Hepatic stellate cell (primary cell): Measurements from ENCODE around the gene TSPAN14.
"Not testable (repeated sequence)": the region's sequence is repeated elsewhere in the genome, so short reads cannot be mapped to it uniquely, and the experiment has no call there.

Source experiments
- DNase-seq: peaks from one replicate; pipeline ENCODE4 v3.0.0; 2011; ENCODE audit warnings: low spot score

TSPAN14 gene

GRCh38 chr10:80453842-80454512, at the start of gene TSPAN14:
TSS of gene TSPAN14 (plus strand) at chr10:80454310. CDS start at chr10:80489234, 34,924 bp downstream.
- peak; percentile 90 for DNase-seq

- no peak for DNase-seq
Observed at GRCh38 chr10:80405035-80405434, 49.1 kb upstream of the TSPAN14 start.

DNA sequence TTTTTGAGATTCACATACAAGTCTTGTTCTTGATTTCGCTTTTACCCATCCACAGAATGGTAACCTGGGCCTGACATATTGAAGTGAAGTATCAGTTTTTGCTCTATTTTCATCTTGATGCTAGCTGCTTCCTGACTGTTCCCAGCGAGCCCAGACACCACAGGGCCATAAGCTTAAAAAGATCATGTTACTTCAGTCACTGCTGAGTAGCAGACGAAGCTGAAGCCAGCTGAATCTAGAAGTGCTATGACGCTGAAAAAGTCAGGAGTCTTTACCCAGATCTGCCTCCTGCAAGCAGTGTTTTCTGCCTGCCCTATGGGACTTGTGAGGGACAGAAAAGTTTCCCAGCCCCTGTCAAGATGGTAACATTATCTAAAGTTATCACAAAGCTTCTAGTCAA, 48.5 kb upstream of the TSPAN14 start:
- DNase-seq: no peak

DNA sequence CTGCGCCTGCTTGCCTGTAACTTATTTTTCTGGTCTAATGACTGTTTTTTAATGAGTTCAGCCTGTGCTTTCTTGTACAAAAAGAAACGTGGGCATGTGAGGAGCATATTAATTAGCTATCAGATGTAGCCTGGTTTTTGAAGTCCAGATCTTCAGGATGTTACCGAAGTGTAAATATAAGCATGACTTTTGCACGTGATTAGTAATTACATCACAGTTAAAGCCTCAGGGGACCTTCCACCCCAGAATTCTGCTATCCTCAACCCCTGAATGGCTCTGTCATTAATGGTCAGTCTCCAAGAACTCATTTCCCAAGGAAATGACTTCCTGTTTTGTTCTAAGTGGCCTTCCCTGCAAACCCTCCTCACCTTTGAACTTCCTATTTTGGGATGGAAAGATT, 47.9 kb upstream of the TSPAN14 start:
- DNase-seq: no peak

- no peak for DNase-seq
Observed at GRCh38 chr10:80407812-80408241, 46.3 kb upstream of the TSPAN14 start.

- DNase-seq: no peak
Observed at GRCh38 chr10:80408242-80409101, 45.6 kb upstream of the TSPAN14 start, which contains the start of gene PRXL2A. TSS of gene PRXL2A (plus strand) at chr10:80408551. CDS start at chr10:80420468, 11,917 bp downstream.

DNA sequence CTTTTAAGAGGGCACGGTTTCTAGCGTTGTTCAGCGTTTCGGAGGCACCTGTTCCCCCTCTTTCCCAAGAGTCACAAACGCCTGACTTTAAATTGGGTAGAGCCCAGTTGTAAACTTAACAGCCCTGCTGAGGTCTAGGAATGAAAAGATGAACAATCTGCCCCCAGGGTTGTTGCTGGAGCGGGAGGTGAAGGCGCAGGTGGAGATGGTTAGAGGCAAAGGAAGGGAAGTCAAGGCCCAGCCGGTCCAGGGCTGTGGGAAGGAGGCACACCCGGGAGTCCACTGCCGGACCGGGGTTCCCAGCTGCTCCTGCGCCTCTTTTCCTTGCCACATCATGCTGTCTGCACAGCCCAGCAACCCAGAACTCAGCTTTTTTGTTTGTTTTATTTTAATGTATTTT, 45.0 kb upstream of the TSPAN14 start:
- DNase-seq: no peak

DNA sequence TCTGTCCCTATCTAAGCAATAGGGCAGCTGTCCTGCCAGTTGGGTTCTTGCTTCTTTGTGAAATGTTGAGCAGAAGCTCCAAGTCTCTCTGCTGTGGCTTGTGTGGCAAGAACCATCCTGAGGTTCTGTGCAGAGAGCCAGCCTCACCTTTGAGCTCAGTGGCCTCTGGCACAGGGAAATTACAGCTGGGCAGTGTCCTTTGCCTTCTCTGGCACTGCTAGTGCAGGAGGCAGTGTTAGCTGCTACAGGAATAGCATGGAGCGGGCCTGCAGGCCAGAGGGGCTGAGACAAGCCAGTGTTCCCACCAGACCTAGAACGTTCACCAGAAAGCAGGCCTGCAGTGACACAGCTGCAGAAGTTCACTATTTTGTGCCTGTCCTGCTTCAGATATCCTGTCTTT, 44.0 kb upstream of the TSPAN14 start:
- no peak for DNase-seq

DNA sequence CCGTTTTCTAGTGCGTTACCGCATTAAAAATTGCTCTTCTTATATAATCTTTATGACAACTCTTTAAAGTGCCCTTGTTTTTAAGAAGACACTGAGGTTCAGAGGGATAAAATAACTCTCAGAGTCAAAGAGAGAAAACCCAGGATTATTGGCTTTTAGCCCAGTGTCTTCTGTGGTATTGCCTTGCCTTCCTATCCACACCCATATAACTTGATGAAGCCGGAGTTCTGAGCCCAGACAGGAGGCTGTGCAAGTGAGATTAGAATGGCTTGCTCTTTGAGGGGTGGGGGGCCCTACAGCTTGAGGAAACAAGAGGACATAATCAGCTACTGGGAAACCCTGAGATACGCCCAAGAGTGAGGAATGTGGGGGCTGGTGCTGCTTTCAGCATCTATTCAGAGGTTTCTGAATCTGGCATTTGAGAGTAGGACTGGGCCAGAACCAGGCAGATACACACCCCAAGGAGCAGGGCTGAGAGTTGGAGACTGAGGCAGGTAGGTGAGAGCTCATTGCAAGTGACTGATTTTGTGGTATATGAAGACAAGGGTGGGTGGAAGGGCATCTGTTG, 43.4 kb upstream of the TSPAN14 start:
- DNase-seq: no peak

DNA sequence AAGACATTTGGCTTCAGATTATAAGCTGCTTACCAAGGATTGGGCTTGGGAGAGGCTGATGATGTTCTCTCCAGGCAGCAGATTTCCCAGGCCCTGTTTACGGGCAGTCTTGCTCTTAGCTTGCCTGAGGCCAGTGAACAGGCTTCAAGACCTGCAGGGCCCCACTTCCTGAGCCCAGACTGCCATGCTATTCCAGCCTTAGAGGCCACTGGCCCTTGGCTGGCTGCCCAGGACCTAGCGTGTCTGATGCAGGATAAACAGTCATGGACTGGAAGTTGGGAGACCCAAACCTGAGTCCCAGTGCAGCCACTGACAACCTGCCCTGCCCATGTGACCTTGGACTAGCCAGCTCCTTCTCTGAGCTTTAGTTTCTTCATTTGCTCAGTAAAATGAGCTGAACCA, 42.8 kb upstream of the TSPAN14 start:
- no peak for DNase-seq

DNA sequence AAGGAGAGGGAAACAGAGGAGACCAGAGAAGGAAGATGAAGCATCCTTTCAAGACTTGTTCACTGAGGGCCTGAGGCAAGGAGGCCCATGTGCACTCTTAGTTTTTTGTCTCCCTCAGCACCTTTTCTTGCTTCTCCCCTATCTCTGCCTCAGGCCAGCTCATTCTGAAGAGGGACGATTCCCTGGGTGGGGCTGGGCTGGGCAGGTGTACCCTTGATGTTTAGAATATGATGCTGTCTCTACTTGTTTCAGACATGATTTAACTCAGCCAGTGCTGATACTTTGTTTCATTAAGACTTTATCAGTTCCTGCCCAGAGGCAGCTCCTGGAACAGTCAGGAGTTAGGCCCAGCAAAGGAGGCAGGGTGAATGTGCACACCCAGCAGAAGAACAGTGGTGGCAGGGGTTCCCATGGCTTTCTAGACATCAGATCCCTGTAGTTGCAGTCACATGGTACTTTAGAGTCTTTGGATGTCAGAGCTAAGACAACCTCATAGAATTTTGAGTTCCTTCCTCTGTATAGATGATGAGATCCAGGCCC, 42.4 kb upstream of the TSPAN14 start:
- no peak for DNase-seq

- DNase-seq: no peak
Observed at GRCh38 chr10:80412486-80412885, 41.6 kb upstream of the TSPAN14 start.

GRCh38 chr10:80413271-80413996, 40.7 kb upstream of the TSPAN14 start:
- peak; percentile 29 for DNase-seq

DNA sequence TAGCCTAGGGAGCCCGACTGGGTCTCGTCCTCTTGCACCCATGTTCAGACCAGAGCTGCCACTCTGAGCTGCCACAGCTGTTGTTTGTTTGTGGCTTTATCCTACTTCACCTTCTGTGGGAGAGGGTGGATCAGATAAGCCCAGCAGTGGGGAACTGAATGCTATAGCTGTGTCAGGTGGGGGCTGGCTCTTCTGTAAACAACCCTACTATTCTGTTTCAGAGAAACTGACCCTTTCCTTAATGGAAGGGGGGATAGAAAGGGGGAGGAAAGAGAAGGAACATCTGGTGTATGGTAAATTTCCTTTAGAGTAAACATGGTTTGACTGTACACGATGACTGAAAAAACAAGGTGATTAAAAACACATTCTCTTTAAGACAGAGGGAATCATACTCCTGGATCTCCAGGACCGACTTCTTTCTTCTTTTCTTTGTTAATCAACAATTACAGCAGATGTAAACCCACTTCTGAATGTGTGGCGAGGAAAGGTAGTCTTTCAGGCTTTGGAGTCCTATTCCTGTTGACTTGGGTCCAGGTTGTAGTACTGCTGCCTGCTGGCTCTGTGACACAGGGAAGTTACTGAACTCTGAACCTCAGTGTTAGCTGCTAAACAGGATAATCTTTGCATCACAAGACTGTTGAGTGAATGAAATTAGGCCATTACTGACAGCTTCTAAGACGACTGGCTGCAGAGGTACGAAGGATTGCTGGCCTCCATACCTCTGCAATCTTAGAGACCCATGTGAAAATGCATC, 39.8 kb upstream of the TSPAN14 start:
- no peak for DNase-seq

DNA sequence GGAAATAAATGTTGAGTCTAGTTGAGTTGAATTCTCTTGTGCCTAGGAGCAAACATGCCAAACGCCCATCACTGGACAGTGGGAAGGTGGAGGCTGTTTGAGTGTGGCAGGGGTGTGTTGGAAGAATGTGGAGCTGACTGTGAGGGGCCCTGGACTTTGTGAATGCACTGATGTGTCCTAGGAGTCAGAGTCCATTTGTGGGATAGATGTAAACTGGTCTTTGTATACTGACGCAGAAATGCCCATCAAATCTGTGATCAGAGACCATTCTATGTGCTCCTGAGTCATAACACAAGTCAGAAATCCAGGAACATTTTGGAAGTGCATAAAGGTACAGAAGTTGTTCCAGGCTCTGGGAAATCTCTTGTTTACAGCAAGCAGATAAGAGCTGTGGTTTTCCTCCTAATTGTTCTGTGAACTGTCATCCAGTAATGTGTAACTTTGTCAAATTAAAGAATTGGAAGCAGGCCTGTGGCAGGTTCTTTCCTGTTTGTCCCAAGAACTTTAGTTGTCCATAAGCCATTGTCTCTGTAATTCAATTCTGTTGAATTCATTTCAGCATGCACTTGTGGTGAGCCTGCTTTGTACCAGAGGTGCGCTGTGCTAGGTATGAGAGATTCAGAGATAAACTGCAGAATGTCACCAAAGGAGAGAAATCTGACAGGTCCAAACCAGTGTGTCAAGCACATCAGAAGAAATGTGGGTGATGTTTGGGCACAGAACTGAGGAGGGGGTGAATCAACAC, 38.2 kb upstream of the TSPAN14 start:
- DNase-seq: no peak

DNA sequence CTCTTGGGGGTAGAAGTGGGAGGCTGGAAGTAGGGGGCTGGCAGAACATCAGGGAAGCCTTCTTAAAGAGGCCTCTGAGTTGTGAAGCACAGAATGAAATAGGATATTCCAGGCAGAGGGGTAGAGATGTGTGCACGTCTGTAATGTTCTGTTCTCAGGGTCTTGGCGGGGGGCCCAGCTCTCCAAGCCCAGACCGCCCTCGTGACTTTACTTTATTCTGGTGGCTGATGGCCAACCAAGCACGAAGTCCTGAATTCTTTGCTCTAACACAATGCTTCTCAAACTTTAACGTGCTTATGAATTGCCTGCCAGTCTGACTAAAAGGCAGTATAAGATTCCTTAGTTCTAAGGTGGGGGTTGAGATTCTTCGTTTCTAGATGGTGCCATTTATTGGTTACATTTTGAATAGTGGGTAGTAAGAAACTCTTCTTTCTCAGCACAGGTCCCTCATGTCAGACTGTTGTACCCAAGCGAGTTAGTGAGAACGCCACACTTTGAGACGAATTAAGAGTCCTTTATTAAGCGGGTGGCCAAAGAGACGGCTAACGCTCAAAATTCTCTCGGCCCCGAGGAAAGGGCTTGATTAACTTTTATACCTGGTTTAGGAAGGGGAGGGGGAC, 37.5 kb upstream of the TSPAN14 start:
- DNase-seq: no peak

DNA sequence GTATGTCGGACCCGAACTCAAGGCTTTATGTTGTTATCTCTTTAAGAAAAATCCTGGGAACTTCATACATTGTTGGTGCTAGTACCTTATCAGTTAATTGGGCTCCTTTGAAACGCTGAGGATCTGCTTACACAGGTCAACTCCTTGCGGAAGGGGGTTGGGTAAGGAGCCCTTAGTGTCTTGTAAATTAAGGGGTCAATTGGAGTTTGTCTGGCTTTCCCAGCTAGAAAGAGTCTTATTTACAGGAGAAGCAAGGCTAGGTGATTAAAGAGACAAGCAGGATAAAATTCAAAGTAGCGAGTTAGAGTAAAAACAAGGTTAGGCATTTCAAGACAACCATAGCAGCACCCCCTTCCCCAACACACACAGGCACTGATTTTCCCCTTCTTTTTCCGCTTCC, 36.9 kb upstream of the TSPAN14 start:
- DNase-seq: not testable (repeated sequence)

- no peak for DNase-seq
Observed at GRCh38 chr10:80421050-80421706, 32.9 kb upstream of the TSPAN14 start.

- no peak for DNase-seq
Observed at GRCh38 chr10:80421707-80422536, 32.2 kb upstream of the TSPAN14 start.
